ENCODE data around the gene UTP3.

GRCh38 chr4:70737409-70737808 is 49.1 kb downstream of the UTP3 start:
- TF ChIP-seq CTCF (IDR thresholded peaks at IDR 0.05), result no peak
- no peak for TF ChIP-seq POLR2A (IDR thresholded peaks at IDR 0.05)

All from thyroid gland (tissue), 4 donors.